ENCODE data around the gene VPS37D.

Gene VPS37D

DNA sequence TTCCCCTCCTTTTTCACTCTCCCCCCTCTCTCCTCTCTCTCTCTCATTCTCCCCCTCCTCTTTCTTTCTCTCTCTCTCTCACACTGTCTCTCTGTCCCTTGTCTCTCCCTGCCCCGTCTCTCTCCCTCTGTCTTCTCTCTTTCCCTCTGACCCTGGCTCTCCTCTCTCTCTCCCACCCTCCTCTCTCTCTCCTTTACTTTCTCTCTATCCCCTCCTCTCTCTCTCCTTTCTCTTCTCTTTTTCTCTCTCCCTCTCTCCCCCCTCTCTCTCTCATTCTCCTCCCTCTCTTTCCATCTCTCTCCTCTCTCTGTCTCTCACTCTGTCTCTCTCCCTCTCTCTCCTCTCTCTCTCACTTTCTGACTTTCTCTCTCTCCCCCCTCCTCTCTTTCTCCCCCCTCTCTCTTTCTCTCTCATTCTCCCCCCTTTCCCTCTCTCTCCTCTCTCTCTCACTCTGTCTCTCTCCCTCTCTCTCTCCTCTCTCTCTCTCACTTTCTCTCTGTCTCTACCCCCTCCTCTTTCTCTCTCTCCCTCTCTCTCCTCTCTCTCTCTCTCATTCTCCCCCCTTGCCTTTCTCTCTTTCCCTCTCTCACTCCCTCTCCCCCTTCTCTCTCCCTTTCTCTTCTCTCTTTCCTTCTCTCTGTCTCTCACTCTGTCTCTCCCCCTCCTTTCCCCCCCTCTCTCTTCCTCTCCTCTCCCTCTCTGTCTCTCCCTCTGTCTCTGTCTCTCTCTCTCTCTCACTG, 18.9 kb upstream of the VPS37D start:
- TF ChIP-seq CREB1 (IDR thresholded peaks at IDR 0.05; ENCODE audit: low read depth) (no peak), EP300 (IDR thresholded peaks at IDR 0.05; ENCODE audit: borderline replicate concordance) (no peak), RAD21 (IDR thresholded peaks at IDR 0.05; ENCODE audit: low read depth) (no peak), TEAD4 (IDR thresholded peaks at IDR 0.05) (no peak), EGR1 (IDR thresholded peaks at IDR 0.05) (no peak), ZBTB7A (IDR thresholded peaks at IDR 0.05; ENCODE audit: low read depth) (no peak), YY1 (IDR thresholded peaks at IDR 0.05; ENCODE audit: low read depth) (no peak), TAF1 (IDR thresholded peaks at IDR 0.05; ENCODE audit: low read depth) (no peak), FOXM1 (IDR thresholded peaks at IDR 0.05; ENCODE audit: borderline replicate concordance, low read depth) (no peak), TCF12 (IDR thresholded peaks at IDR 0.05; ENCODE audit: low read depth) (no peak), CEBPB (IDR thresholded peaks at IDR 0.05) (no peak), NFIC (IDR thresholded peaks at IDR 0.05) (no peak)
- TF ChIP-seq, protein P1, sequence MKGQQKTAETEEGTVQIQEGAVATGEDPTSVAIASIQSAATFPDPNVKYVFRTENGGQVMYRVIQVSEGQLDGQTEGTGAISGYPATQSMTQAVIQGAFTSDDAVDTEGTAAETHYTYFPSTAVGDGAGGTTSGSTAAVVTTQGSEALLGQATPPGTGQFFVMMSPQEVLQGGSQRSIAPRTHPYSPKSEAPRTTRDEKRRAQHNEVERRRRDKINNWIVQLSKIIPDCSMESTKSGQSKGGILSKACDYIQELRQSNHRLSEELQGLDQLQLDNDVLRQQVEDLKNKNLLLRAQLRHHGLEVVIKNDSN (IDR thresholded peaks at IDR 0.05) = no peak
- TF ChIP-seq, protein P2, sequence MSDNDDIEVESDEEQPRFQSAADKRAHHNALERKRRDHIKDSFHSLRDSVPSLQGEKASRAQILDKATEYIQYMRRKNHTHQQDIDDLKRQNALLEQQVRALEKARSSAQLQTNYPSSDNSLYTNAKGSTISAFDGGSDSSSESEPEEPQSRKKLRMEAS (IDR thresholded peaks at IDR 0.05) = no peak
- TF ChIP-seq, protein P3, sequence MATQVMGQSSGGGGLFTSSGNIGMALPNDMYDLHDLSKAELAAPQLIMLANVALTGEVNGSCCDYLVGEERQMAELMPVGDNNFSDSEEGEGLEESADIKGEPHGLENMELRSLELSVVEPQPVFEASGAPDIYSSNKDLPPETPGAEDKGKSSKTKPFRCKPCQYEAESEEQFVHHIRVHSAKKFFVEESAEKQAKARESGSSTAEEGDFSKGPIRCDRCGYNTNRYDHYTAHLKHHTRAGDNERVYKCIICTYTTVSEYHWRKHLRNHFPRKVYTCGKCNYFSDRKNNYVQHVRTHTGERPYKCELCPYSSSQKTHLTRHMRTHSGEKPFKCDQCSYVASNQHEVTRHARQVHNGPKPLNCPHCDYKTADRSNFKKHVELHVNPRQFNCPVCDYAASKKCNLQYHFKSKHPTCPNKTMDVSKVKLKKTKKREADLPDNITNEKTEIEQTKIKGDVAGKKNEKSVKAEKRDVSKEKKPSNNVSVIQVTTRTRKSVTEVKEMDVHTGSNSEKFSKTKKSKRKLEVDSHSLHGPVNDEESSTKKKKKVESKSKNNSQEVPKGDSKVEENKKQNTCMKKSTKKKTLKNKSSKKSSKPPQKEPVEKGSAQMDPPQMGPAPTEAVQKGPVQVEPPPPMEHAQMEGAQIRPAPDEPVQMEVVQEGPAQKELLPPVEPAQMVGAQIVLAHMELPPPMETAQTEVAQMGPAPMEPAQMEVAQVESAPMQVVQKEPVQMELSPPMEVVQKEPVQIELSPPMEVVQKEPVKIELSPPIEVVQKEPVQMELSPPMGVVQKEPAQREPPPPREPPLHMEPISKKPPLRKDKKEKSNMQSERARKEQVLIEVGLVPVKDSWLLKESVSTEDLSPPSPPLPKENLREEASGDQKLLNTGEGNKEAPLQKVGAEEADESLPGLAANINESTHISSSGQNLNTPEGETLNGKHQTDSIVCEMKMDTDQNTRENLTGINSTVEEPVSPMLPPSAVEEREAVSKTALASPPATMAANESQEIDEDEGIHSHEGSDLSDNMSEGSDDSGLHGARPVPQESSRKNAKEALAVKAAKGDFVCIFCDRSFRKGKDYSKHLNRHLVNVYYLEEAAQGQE (IDR thresholded peaks at IDR 0.05; ENCODE audit: low read depth) = no peak

DNA sequence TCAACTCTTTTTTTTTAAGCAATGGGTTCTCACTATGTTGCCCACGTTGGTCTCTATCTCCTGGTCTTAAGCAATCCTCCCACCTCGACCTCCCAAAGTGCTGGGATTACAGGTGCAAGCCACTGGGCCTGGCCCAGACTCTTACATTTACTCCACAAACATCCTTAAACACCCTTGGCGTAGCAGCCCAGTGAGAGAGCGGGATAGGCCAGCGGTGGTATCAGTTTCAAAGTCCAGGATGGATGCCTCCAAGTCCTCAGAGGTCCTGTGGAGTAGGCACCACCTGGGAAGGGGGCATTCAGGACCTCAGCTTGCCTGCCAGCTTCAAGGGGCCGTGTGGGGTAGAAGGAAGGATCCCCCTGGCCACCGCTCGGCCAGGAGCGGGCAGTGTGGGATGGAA, 18.1 kb upstream of the VPS37D start:
- TF ChIP-seq EP300 (IDR thresholded peaks at IDR 0.05; ENCODE audit: borderline replicate concordance) = no peak
- no peak for TF ChIP-seq CREB1 (IDR thresholded peaks at IDR 0.05; ENCODE audit: low read depth)
- TF ChIP-seq, protein P3 (IDR thresholded peaks at IDR 0.05; ENCODE audit: low read depth) = no peak
- no peak for TF ChIP-seq TCF12 (IDR thresholded peaks at IDR 0.05; ENCODE audit: low read depth)
- TF ChIP-seq FOXM1 (IDR thresholded peaks at IDR 0.05; ENCODE audit: borderline replicate concordance, low read depth) = no peak
- TF ChIP-seq, protein P2 (IDR thresholded peaks at IDR 0.05) = no peak
- TF ChIP-seq, protein P1 (IDR thresholded peaks at IDR 0.05) = no peak
- no peak for TF ChIP-seq RAD21 (IDR thresholded peaks at IDR 0.05; ENCODE audit: low read depth)
- TF ChIP-seq YY1 (IDR thresholded peaks at IDR 0.05; ENCODE audit: low read depth) = no peak
- no peak for TF ChIP-seq EGR1 (IDR thresholded peaks at IDR 0.05)
- no peak for TF ChIP-seq ZBTB7A (IDR thresholded peaks at IDR 0.05; ENCODE audit: low read depth)
- TF ChIP-seq TEAD4 (IDR thresholded peaks at IDR 0.05) = no peak

DNA sequence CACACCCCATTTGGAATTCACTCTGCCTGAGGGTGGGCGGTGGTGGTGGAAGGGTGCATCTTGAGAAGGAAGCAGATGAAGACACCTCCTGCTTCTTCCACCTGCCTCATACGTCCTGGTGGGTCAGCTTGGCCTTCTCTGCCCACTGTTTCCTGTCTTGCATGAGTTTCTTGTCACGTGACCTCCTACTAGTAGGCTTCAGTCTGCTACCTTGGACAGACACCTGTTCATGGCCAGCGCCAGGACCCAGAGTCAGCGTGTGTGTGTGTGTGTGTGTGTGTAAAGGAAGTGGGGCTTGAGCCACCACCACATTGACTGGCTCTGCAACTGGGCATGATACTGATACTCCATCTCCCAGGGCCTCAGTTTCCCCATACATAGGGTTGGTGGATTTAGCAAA, 17.1 kb upstream of the VPS37D start:
- TF ChIP-seq EP300 (IDR thresholded peaks at IDR 0.05; ENCODE audit: borderline replicate concordance) (no peak), EGR1 (IDR thresholded peaks at IDR 0.05) (no peak), YY1 (IDR thresholded peaks at IDR 0.05; ENCODE audit: low read depth) (no peak), NFIC (IDR thresholded peaks at IDR 0.05) (no peak), CREB1 (IDR thresholded peaks at IDR 0.05; ENCODE audit: low read depth) (no peak), TAF1 (IDR thresholded peaks at IDR 0.05; ENCODE audit: low read depth) (no peak), CEBPB (IDR thresholded peaks at IDR 0.05) (no peak)
- TF ChIP-seq, protein P1 (IDR thresholded peaks at IDR 0.05) = peak; percentile 71
- TF ChIP-seq, protein P3 (IDR thresholded peaks at IDR 0.05; ENCODE audit: low read depth) = peak; percentile 53

DNA sequence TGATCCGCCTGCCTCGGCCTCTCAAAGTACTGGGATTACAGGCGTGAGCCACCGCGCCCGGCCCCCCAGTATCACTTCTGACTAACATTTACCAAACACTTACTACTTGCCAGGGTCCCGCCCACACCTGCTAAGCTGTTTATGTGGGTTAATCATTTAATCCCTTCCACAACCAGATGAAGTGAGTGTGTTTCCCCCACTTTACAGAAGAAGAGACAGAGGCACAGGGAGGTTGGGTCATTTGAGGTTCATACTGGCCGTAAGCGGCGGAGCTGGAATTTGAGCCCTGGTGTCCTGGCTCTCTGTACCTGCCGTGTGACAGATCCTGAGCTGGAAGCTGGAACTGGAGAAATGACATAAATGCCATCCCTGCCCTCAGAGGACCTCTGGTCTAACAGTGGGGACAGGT, 15.1 kb upstream of the VPS37D start:
- TF ChIP-seq, protein P3 (IDR thresholded peaks at IDR 0.05; ENCODE audit: low read depth) = no peak
- TF ChIP-seq NFIC (IDR thresholded peaks at IDR 0.05) = no peak
- TF ChIP-seq, protein P1 (IDR thresholded peaks at IDR 0.05) = no peak

All from Ishikawa (cell line).